Stimulated activated CD4-positive, alpha-beta T cell treated with anti-CD3 and anti-CD28 coated beads, Interleukin-1b, Interleukin-23, amount 100 ng/mL, for 48 hours (primary cell): ENCODE results near the gene NME3.

Experiments used
- DNase-seq: peaks from one replicate; pipeline ENCODE4 v3.0.0-alpha.2; 2020

The NME3 gene

DNA sequence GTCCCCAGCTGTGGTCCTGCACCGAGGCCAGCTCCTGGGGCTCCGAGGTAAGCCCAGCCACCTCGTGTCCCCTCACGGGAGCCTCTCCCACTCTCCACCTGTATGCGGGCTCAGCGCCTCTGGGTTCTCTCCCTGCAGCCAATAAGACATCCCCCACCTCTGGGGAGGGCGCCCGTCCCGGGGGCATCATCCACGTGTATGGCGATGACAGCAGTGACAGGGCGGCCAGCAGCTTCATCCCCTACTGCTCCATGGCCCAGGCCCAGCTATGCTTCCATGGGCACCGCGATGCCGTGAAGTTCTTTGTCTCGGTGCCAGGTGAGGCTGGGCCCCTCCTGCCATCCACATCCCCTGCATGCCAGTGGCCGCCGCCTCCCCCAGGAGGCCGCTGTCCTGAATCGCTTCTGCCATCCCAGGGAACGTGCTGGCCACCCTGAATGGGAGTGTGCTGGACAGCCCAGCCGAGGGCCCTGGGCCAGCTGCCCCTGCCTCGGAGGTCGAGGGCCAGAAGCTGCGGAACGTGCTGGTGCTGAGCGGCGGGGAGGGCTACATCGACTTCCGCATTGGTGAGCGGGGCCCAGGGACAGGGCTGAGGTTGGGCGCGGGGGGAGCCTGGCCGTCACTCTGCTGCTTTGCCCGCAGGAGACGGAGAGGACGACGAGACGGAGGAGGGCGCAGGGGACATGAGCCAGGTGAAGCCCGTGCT lies 3.1 kb downstream of the NME3 start:
- DNase-seq, result no peak

DNA sequence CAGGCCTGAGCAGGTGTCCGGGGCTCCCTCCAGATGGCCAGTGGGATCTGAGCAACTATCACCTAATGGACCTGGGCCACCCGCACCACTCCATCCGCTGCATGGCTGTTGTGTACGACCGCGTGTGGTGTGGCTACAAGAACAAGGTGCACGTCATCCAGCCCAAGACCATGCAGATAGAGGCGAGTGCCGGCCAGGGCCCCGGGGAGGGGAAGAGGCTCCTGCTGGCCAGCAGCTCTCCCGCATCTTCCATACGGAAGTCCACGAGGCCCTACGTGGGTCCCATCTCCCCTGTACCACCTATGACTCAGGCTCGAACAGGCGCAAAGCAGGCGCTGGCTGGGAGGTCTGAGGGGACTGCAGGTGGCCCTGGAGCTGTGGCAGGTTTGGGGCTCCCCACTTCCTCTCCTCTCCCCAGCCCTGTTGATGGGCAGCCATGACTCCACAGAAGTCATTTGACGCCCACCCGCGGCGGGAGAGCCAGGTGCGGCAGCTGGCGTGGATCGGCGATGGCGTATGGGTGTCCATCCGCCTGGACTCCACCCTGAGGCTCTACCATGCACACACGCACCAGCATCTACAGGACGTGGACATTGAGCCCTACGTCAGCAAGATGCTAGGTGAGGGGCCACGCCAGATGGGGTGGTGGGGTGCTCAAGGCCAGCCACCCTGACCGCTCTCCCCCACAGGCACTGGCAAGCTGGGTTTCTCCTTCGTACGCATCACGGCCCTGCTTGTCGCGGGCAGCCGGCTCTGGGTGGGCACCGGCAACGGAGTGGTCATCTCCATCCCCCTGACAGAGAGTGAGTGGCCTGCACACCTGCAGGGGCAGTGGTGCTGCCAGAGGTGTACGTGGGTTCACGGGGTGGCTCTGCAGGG lies 4.0 kb downstream of the NME3 start:
- no peak for DNase-seq

- DNase-seq, result no peak
Measured at GRCh38 chr16:1766701-1767100, 4.6 kb downstream of the NME3 start.

DNA sequence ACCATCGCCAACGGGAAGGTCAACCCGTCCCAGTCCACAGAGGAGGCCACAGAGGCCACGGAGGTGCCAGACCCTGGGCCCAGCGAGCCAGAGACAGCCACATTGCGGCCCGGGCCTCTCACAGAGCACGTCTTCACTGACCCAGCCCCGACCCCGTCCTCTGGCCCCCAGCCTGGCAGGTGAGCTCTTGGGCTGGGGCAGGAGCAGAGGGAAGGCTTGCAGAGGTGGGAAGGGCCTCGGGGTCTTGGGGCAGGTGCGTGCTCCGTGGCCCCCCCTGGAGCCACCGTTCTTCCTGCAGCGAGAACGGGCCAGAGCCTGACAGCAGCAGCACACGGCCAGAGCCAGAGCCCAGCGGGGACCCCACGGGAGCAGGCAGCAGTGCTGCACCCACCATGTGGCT lies 5.1 kb downstream of the NME3 start:
- DNase-seq, result no peak

- no peak for DNase-seq
Measured at GRCh38 chr16:1765826-1766225, 5.5 kb downstream of the NME3 start.

- no peak for DNase-seq
Measured at GRCh38 chr16:1764971-1765370, 6.4 kb downstream of the NME3 start.

GRCh38 chr16:1763521-1764511 lies 7.5 kb downstream of the NME3 start:
- DNase-seq, result no peak

GRCh38 chr16:1762879-1763520 lies 8.3 kb downstream of the NME3 start:
- DNase-seq, result no peak

- DNase-seq, result no peak
Measured at GRCh38 chr16:1762196-1762878, 9.0 kb downstream of the NME3 start.

- DNase-seq, result no peak
Measured at GRCh38 chr16:1761751-1762150, 9.6 kb downstream of the NME3 start.

DNA sequence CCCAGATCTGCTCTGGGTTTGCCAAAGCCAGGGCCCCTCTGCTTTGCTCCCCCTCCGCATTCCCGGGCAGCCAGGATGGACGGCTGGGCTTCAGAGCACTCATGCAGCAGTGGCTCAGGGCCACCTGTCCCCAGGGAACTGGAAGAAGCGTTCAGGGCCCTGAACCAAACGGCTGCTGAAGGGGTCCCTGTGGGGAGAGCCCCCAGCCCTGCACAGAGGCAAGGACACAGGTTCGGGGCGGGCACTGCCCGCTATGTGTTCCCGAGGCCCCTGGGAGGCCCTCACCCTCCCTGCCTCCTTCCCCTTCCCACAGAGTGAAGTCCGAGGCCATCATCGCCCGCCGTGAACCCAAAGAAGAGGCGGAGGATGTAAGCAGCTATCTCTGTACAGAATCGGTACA lies 10.4 kb downstream of the NME3 start:
- no peak for DNase-seq

- no peak for DNase-seq
Measured at GRCh38 chr16:1759511-1759910, 11.8 kb downstream of the NME3 start.

- no peak for DNase-seq
Measured at GRCh38 chr16:1758923-1759322, 12.4 kb downstream of the NME3 start.

- no peak for DNase-seq
Measured at GRCh38 chr16:1757714-1758461, 13.5 kb downstream of the NME3 start.

DNA sequence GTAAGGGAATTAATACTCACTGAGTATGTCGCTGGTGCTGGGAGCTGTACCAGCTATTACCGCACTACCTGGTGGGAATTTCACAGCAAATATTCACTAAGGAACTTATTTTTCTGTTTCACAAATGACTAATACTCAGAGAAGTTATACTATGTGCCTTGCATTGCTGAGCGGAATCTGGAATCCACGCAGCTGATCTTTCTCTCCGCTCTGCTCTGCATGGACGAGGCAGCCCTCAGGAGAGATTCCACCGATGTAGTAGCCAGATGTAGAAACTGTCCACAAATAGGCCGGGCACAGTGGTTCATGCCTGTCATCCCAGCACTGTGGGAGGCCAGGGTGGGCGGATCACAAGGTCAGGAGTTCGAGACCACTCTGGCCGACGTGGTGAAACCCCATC lies 17.1 kb downstream of the NME3 start:
- DNase-seq, result no peak

- no peak for DNase-seq
Measured at GRCh38 chr16:1752853-1753252, 18.5 kb downstream of the NME3 start.

GRCh38 chr16:1751946-1752345 lies 19.4 kb downstream of the NME3 start:
- no peak for DNase-seq

- DNase-seq, result no peak
Measured at GRCh38 chr16:1749152-1750117, 21.9 kb downstream of the NME3 start.

- DNase-seq, result no peak
Measured at GRCh38 chr16:1747934-1748333, 23.4 kb downstream of the NME3 start.

GRCh38 chr16:1746693-1747195 lies 24.6 kb downstream of the NME3 start:
- no peak for DNase-seq
